HG02973 (cell line): ENCODE results near the gene STK32B.

ENCODE experiments used
- ATAC-seq: cut with Tn5 transposase; IDR thresholded peaks from one replicate; pipeline ENCODE4 v1.9.1; 2021; ENCODE audit warnings: moderate library complexity; ENCODE audit not compliant: unreplicated experiment

The STK32B gene

DNA sequence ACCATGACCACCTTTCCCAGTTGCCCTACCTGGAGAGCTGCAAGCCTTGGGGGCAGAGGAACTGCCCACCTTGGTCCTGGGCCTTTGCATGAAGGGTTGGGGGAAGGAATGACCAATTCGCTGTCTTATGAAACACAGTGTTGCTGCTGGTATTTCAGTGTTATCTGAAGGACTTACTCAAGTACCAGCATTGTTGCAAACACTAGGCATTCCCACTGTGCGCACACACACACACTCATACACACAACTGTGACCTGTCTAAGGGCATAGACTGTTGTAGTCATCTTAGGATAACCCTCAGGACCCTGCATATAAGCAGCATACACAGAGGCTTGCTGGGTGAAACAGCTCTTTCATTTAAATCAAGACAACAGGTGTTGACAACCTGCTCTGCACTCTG lies 446.2 kb downstream of the STK32B start:
- ATAC-seq, result no peak

DNA sequence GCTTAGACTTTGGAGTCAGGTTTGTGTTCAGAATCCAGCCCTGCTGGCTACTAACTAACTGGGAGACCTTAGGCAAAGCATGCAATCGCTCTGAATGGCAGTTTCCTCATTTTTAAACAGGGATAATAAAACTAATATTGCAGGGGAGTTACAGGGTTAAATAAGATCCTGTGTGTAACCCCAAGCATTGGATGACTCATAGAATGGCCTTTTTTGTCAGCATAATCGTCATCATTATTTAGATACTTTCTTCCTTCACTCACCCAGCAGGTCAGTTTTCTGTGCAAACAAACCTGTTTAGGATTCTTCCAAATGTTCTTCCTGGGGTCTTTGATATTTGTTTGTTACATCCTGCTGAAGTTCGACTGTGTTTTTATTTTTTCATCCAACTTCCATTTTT lies 448.9 kb downstream of the STK32B start:
- no peak for ATAC-seq

DNA sequence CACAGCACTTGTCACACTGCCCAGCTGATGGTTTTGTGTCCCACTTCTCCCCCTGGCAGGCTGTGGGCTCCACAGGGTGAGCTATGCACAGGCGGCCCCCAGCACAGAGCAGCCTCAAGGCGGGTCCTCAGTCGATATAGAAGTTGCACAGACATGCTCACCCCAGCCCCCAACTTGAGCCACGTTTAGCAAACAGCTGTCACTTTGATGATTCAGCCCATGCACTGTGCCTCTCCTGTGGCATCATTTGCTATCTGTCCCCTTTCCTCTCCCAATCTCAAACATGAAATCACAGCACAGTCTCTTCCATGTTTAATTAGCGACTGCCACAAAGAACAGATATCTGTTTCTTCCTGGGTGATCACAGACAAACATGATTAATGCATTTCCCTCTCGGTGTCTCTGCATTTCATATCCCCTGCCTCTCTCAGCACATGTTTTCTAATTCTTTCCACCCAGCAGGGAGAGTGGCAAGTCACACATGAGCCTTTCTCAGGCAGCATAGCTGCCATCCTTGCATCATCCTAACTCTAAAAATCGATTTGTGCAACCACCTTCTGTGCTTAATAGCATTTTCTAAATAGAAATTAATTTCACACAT lies 452.2 kb downstream of the STK32B start:
- no peak for ATAC-seq

DNA sequence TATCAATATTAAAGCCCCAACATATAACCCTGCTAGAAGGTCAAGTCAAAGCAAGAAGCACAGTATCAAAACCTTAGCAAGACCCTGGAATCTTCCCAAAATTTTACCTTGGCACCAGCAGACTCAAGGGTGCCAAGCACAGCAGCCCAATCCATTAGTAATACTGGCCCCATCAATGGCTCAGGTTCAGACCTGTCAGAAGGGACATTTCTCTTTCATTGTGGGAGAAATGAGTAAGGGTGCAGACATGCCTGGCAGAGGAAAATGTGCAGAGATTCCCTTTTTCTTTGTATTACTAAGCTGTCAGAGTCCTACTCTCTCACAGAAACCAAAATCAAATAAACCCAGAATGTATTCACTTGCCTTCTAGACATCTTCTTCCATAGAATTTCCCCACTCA lies 453.2 kb downstream of the STK32B start:
- ATAC-seq, result no peak

DNA sequence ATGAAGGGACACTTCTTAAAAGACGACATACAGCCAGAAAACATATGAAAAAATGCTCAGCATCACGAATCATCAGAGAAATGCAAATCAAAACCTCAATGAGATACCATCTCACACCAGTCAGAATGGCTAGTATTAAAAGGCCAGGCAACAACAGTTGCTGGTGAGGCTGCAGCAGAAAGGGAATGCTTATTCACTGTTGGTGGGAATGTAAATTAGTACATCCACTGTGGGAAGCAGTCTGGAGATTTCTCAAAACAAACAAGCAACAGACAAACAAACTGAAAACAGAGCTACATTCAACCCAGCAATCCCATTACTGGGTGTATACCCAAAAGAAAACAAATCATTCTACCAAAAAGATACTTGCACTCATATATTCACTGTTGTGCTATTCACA lies 459.2 kb downstream of the STK32B start:
- no peak for ATAC-seq

DNA sequence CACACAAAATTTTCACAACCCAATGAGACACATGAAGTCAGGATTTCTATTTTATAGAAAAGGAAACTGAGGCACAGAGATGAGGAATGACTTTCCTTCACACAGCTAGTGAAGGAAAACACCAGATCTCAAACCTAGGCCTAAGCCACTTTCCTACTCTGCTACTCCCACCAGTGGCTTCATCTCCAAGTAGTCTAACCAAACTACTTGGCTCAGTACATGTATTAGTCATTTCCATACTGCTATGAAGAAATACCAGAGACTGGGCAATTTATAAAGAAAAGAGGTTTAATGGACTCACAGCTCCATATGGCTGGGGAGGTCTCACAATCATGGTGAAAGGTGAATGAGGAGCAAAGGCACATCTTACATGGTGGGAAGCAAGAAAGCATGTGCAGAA lies 460.5 kb downstream of the STK32B start:
- ATAC-seq, result no peak

DNA sequence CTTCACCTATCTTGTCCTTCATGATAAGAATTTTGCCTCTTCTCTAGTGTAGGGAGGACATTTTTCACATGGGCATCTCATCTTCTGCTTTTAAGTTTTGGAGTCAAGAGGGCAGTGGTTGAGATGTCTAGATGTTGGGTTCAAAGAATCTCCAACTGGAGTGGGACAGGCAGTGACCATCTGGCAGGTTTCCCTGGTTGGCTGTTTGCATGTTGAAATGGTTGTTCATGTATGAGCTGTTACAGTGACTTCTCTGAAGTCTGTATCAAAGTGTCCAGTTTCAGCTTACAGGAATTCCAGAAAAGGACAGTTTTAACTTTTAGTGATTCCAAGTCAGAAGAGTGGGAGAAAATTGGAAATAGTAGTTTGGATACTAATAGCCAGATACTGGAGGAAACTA lies 464.4 kb downstream of the STK32B start:
- no peak for ATAC-seq

DNA sequence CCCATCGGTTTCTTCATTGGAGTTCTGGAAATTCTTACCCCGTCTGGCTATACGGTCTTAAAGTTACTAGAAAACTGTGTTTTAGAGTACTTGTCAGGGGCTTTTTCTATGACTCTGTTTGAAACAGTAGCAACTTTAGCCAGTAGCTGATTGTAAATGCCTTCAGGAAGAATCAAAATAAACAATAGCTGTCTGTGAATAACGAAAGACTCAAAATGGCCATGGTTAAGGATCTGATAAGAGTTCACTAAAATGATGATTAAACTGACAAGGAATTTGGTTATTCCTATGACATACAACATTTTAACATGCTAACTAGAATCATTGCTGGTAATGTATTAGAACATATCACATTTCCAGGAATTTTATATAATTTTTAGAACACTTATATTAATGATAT lies 466.1 kb downstream of the STK32B start:
- no peak for ATAC-seq

DNA sequence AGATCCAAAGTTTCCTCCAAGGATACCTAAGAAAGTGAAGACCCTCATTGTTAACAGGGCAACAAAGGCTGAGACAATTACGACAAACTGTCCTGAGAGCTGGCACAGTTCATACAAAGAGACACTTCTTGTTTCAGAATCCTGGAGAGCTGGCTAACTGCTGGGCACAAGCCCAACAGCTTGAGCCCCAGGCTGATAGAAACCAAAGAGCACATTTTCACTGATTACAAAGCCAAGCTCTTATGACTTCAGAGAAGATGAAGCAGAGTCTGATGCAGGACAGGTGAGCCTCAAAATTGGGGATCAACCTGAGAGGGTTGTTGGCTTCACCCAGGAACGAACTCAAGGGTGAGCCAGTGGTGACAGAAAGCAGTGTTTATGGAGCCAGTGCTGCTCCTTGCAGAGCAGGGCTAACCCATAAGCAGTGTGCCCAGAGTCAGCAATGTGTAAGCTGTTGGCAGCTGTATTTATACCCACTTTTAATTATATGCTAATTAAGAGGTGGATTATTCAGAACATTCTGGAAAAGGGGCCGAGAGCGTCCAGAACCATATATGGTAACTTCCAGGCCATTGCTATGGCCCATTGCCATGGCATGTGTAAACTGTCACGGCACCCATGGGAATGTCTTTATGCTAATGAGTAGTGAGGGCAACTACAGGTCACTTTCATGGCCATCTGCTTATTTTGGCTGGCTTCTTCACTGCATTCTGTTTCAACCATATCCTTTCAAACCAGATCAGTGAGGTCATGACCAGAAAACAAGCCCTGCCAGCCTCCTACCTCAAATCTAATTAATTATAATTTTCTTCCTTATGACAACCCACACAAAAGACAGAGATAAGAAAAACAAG lies 473.4 kb downstream of the STK32B start:
- no peak for ATAC-seq

DNA sequence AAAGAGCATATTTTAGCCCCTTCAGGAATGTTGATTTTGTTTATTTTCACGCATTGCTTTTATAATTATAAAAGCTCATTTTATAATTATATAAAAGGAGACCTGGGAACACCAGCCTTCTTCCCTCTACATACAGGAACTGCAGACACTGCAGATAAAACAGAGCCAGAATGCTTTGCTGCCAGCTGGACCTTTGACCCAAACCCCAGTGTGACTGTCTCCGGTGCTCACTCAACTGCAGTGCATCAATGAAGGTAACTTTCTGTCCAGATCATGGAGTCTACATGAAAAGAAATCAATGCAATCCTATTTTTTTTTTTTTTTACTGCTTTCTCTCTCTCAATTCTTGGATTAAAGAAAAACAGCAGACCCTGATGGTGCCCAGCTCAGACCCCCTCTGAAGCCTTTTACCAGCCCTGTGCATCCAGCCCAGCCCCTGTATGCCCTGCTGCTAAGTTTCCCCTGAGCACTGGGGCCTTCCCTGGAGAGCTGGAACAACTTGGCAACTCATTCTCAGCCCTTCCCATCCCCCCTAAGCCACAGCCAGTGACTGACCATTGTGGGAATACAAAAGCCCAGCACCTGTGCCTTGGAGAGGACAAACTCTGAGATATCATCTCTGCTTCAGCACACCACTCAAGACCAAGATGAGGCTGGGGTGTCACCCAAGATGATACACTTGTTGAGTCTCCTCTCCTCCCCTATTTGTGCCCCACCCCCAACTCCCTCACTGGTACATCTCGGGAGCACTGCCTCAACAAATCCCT lies 475.0 kb downstream of the STK32B start:
- no peak for ATAC-seq

DNA sequence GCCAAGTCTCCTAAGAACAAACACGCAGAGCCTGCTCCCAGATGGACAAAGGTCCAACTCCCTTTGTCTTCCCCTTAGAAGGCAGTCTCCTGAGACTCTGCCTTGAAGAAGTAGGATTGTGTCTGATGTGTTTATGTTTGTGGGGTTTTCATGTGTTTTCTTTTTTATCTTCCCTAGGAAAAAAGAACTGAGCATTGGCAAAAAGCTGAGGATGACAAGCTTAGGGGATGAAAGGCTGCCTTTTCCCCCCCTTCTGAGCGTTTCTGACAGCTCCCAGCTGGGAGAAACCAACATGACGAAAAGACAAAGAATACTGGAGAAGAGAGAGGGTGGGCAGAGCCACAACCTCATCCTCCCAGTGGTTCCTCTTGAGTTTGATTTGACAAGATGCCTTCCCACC lies 475.9 kb downstream of the STK32B start:
- no peak for ATAC-seq

DNA sequence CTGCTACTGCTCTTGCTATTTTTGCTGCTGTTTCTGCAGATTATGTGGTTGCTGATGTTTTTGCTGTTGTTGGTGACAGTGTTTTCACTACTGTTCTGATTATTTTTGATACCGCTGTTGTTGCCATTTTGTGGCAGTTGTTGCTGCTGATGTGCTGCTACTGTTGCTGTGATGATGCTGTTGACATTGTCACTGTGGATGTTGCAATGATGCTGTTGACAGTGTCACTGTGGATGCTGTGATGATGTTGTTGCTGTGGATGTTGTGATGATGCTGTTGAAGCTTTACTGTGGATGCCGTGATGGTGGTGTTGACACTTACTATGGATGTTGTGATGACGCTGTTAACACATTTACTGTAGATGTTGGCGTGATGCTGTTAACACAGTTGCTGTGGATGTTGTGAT lies 476.8 kb downstream of the STK32B start:
- ATAC-seq, result no peak

DNA sequence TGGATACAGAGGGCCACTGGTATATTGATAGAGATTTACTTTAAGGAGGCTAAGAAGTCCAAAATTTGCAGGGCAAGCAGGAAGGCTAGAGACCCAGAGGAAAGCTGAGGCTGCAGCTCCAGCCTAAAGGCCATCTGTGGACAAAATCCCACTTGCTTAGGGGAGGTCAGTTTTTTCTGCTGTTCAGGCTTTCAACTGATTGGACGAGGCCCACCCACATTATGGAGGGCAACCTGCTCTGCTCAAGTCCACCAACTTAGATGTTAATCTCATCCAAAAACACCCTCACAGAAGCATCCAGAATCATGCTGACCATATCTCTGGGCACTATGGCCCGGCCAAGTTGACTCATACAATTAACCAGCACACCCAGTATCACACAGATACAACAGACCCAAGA lies 480.8 kb downstream of the STK32B start:
- no peak for ATAC-seq

DNA sequence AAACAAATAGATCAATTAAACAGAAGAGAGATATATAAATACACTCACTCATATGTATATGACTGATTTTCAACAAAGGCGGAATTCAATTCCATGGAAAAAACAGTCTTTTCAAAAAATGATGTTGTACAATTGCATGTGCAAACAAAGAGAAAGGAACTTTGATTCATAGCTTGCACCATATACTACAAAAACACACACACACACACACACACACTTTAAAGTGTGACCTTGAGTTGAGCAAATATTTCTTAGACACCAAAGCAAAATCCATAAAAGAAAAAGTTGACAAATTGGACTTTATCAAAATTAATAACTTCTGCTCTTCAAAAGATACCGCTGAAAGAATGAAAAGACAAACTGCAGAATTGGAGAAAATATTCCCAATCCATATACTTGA lies 488.3 kb downstream of the STK32B start:
- no peak for ATAC-seq

DNA sequence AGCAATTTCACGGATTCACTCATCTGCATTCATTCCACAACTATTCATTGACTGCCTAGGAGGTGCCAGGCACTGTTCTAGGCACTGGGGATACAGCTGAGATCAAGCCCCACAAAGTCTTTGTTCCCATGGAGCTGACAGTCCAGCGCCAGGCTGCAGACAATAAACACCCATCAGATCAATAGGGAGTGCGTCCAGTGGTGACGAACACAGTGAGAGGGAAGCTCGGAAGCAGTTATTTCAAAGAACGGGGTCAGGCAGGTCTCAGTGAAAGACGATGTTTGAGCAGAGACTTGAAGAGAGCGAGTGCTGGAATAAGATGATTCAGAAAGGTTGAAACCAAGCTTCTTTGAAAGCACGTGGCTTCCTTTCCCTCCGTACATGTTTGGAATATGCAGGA lies 489.9 kb downstream of the STK32B start:
- no peak for ATAC-seq

DNA sequence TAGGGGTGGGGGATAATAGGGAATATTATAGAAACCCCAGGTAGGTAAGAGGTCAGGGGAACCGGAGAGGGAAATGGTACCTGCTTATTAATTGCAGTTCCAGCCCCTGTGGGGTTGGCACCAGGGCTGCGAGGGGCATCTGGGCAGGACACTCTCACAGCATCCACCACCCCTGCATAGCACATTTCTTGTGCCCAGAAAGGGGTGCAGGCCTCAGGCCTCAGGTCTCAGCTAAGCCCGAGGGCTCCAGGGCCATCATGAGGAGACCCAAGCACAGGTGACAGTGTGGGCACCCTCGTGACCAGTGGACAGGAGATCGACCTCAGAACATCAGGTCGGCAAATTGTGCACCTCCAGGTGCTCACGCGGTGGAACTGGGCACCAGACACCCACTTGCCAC lies 492.4 kb downstream of the STK32B start:
- ATAC-seq, result no peak

DNA sequence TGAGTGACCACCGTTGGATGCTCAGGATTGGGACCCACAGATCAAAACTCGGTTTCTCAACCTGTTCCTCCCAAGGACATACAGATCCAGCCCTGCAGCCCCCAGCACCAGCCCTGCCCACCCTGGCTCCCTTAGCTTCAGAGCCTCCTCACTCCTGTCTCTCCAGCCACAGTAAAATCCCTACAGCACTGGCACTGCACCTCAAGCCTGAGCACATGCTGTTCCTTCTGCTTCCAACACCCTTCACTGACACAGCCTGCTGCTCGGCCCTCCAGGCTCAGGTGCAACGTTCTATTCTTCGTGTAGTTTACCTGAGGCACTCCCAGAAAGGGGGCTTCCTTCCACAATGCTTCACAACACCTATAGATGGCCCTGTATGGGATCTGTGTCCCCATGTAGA lies 493.5 kb downstream of the STK32B start:
- no peak for ATAC-seq

DNA sequence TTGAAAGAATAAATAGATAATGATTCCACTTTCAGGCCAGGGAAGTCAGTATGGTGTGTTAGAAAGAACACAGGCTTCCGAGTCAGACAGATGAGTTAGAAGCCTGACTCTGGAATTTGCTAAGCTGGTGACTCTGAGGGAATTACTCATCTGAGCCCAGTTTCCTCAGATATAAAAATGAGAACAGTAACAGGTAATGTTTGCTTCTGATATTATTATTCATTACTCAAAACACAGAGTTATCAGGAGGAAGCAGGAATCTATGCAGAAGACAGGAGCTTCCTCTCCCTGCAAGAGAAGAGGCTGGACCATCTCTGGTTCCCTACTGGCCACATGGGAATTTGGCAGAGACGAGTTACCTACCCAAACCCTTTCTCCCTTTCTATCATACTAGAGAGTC lies 494.0 kb downstream of the STK32B start:
- ATAC-seq, result no peak

DNA sequence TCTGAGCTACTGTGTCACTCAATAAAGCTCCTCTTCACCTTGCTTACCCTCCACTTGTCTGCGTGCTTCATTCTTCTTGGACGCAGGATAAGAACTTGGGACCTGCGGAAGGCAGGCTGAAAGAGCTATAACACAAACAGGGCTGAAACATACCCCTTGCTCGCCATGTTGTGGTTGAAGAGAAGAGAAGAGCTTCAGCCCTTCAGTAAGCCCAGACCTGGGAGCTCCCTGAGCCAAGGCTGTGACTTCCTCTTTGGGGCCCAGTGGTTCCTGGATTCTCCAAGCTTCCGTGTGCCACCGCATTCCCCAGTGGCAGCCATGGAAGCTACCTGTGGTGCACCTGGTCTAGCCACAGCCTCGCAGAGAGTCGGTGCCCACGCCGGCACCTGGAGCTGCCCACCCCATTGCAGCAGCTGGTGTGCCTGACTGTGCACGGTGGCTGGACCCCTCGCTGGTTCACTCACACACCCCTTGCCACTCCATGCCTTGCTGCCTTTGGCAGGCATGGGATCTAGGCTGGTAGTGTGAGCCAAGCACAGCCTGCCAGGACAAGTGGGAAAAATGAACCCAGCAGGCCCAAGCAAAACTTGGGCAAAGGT lies 496.5 kb downstream of the STK32B start:
- no peak for ATAC-seq
